ENCODE data around the gene DNAJC13. TPM values are rescaled to one million over a fixed set of nuclear protein-coding genes. Genes with fewer than 3 reads are reported as not detected.

Gene DNAJC13
- total RNA-seq, 1 experiment from 2014 or later = 18.1 TPM

DNA sequence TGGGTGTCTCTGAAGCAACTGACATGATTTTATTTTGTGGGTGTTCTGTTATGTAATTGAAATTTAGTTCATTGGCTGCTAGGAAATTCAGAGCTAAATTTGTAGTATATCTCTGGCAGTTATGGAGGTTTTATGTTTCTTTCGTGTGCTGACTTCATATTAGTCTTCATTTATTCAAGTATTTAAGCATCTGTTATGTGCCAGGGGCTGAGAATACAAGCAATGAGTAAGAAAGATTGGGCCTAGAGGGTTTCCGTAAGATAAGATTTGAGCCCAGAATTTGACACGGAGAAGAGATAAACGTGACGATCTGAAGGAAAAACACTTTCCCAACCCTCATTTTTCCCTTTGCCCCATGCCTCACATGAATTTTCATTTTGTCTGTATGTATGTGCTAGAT is 104.6 kb downstream of the DNAJC13 start:
- Histone ChIP-seq H3K56ac (ENCODE audit: insufficient read length, low read depth, low read length) (no peak overlapping the region), H3K9me3 (ENCODE audit: control insufficient read depth, low read depth, low read length) (no peaks in the 10 kb centered on the region), H2AK5ac (ENCODE audit: insufficient read length, low read length) (no peak overlapping the region), H3K79me1 (ENCODE audit: insufficient read depth, low read depth, low read length, poor library complexity, severe bottlenecking) (no peaks in the 10 kb centered on the region), H4K20me1 (ENCODE audit: control insufficient read depth, insufficient read depth, insufficient read length) (no peaks in the 10 kb centered on the region), H3K23me2 (ENCODE audit: insufficient read length, low read depth, low read length, poor library complexity, severe bottlenecking) (no peaks in the 10 kb centered on the region), H3T11ph (ENCODE audit: low read length) (no peak overlapping the region), H3K4me1 (ENCODE audit: insufficient read depth, low read length) (no peaks in the 10 kb centered on the region), H2AFZ (ENCODE audit: low read length) (no peak overlapping the region), H3K79me2 (ENCODE audit: insufficient read depth, low read length) (no peaks in the 10 kb centered on the region), H2BK5ac (ENCODE audit: insufficient read length, low read length) (no peak overlapping the region), H3K23ac (ENCODE audit: insufficient read length, low read depth, low read length) (no peak overlapping the region), H4K91ac (ENCODE audit: insufficient read length, low read depth, low read length) (no peak overlapping the region), H3K18ac (ENCODE audit: insufficient read length, low read depth, low read length) (no peak overlapping the region), H3K27me3 (ENCODE audit: insufficient read depth, low read length) (no peaks in the 10 kb centered on the region), H3K4me2 (ENCODE audit: insufficient read depth, insufficient read length, low read length) (no peak overlapping the region), H4K5ac (ENCODE audit: insufficient read length, low read depth, low read length) (no peak overlapping the region), H3K9ac (ENCODE audit: extremely low read depth, insufficient read length, low read length) (no peak overlapping the region), H2BK15ac (ENCODE audit: low read depth, low read length) (no peak overlapping the region), H3K27ac (ENCODE audit: insufficient read length, low read depth, low read length) (no peak overlapping the region), H2BK20ac (ENCODE audit: low read depth, low read length, poor library complexity, severe bottlenecking) (no peak overlapping the region), H3K14ac (ENCODE audit: insufficient read depth, low read length) (no peak overlapping the region), H4K8ac (replicated peaks; ENCODE audit: insufficient read length, low read depth, low read length) (no peak overlapping the region), H2BK12ac (ENCODE audit: insufficient read length, low read depth, low read length) (no peak overlapping the region), H3K4ac (ENCODE audit: low read depth, low read length) (no peak overlapping the region), H2BK120ac (ENCODE audit: low read depth, low read length, poor library complexity, severe bottlenecking) (no peak overlapping the region)
- Mint-ChIP-seq H3K36me3 (ENCODE audit: insufficient read depth in 1 of 3, low read depth in 3 of 3) (peaks cover 15 to 68% (median 50%) of the 10 kb centered on the region in 3 experiments; a peak in 6 of 7 replicates), H3K4me1 (peaks cover 0 to 5% of the 10 kb centered on the region in 2 experiments; a peak in 1 of 4 replicates), H3K27ac (no peak overlapping the region; a peak in 1 of 7 replicates), H3K4me3 (no peak overlapping the region), H3K27me3 (ENCODE audit: low read depth) (no peaks in the 10 kb centered on the region), H3K9me3 (no peaks in the 10 kb centered on the region)
- WGBS (ENCODE audit: extremely low coverage, insufficient read length, low lambda C conversion rate) = no CpG with 5 or more reads among the region's 5 CpGs
- TF ChIP-seq, protein P1, sequence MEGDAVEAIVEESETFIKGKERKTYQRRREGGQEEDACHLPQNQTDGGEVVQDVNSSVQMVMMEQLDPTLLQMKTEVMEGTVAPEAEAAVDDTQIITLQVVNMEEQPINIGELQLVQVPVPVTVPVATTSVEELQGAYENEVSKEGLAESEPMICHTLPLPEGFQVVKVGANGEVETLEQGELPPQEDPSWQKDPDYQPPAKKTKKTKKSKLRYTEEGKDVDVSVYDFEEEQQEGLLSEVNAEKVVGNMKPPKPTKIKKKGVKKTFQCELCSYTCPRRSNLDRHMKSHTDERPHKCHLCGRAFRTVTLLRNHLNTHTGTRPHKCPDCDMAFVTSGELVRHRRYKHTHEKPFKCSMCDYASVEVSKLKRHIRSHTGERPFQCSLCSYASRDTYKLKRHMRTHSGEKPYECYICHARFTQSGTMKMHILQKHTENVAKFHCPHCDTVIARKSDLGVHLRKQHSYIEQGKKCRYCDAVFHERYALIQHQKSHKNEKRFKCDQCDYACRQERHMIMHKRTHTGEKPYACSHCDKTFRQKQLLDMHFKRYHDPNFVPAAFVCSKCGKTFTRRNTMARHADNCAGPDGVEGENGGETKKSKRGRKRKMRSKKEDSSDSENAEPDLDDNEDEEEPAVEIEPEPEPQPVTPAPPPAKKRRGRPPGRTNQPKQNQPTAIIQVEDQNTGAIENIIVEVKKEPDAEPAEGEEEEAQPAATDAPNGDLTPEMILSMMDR (conservative IDR thresholded peaks at IDR 0.05) = no peak
- no peak for DNase-seq
